ENCODE results near the gene NEURL2.
A peak's percentile ranks its signal among the peaks of the same experiment; 100 is the strongest.

Gene NEURL2

DNA sequence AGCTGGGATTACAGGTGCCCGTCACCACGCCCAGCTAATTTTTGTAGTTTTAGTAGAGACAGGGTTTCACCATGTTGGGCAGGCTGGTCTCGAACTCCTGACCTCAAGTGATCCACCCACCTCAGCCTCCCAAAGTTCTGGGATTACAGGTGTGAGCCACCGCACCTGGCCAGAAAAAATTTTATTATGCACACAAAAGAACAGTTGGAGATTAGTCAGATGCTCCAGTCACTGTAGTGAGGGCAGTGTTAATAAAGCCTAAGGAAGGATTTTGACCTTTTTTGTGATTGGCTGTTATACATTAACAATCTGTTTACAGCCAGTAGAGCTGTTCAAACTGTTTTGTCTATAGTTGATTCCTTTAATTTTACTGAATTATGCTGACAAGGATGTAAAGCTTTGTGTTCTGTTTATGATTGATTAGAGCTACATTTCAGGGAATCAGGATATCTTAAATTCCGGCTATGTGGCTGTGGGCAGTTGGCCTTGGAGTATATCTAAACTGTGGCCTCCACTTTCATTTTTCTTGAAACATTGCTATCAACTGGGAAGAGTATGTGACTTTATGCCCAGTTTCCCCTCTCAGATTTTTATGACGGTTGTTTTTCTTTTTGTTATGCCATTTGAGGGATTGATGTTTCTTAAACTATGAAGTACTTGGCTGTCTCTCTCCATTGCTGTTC, 23.7 kb downstream of the NEURL2 start:
- FAIRE-seq = no peak

DNA sequence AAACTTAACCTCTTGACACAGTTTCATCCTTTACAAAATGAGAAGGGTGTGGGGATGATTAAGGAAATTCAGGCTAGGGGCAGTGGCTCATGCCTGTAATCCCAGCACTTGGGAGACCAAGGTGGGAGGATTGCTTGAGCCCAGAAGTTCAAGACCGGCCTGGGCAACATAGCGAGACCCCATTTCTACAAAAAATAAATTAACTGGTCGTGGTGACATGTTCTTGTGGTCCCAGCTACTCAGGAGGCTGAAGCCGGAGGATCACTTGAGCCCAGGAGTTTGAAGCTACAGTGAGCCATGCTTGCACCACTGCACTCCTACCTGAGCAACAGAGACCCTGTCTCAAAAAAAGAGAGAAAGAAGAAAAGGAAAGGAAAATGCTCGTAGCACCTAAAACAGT, 24.6 kb downstream of the NEURL2 start:
- no peak for FAIRE-seq

DNA sequence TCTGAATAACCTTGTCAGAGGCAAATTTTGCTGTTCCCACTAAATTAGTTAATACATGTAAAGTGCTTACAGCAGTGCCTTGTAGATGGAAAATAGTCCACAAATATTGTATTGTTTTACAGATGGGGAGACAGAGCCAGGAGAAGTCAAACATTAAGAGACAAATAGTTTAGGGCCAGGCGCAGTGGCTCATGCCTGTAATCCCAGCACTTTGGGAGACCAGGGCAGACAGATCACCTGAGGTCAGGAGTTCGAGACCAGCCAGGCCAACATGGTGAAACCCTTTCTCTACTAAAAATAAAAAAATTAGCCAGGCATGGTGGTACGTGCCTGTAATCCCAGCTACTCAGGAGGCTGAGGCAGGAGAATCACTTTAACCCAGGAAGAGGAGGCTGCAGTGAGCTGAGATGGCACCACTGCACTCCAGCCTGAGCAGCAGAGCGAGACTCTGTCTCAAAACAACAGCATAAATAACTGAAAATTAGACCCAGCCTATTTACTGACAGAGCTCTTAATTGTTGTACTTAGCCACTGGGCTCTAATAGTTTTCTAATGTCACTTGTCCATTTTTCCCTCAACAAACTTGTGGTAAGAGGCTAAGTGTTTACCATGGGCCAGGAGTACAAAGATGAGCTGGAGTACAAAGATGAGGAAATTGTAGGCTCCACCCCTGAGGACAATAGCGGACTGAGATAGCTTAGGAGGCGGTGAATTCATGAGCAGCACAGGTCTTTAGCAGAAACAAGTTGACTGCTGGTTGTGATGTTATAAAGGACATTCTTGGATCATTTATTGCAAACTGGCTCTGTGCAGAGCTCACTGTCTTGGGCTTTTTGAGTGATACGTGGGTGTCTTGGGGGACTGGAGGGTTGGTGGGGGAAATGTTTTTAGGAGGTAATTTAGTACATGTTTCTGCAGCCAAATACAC, 27.2 kb downstream of the NEURL2 start:
- no peak for FAIRE-seq

DNA sequence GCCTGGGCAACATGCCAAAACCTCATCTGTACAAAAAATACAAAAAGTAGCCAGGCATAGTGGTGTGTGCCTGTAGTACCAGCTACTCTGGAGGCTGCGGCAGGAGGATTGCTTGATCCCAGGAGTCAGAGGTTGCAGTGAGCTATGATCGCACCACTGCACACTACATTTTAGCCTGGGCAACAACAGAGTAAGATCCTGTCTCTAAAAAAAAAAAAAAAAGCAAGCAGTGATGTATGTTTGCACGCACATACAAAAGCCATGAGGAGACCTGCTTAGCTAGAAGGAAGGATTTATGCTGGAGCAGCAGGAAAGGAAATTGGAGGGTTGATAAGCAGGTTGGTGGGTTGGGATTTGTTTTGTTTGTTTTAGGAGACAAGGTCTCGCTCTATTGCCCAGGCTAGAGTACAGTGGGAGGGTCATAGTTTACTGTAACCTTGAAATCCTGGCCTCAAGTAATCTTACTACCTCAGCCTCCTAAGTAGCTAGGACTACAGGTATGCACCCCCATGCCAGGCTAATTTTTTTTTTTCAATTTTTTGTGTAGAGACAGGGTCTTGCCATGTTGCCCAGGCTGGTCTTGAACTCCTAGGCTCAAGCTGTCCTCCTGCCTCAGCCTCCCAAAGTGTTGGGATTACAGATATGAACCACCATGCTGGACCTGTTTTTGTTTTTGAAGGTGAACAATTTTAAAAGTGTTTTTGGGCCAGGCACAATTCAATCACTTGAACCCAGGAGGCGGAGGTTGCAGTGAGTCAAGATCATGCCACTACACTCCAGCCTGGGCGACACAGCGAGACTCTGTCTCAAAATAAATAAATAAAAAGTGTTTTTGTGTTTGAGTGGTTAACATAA, 29.6 kb downstream of the NEURL2 start:
- FAIRE-seq = no peak

DNA sequence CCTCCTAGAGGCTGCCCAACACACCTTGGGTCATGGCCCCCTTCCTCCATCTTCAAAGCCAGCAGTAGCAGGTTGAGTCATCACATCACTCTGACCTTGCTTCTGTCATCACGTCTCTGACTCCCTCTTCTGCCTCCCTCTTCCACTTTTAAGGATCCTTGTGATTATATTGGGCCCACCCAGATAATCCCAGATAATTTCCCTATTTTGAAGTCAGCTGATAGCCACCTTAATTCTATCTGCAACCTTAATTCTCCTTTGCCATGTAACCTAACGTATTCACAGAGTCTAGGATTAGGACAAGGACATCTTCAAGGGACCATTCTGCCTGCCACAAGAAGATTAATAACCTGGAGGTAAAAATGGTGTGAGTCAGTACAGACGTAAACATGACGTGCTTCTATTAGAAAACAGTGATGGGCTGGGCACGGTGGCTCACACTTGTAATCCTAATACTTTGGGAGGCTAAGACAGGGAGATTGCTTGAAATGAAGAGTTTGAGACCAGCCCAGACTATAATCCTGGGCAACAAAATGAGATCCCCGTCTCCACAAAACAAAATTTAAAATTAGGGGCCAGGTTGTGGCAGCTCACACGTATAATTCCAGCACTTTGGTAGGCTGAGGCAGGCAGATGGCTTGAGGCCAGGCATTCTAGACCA, 30.3 kb downstream of the NEURL2 start:
- no peak for FAIRE-seq

GRCh38 chr20:45859916-45860315, 31.1 kb downstream of the NEURL2 start:
- FAIRE-seq = no peak

- FAIRE-seq = no peak
Measured at GRCh38 chr20:45857882-45858216, 33.2 kb downstream of the NEURL2 start.

DNA sequence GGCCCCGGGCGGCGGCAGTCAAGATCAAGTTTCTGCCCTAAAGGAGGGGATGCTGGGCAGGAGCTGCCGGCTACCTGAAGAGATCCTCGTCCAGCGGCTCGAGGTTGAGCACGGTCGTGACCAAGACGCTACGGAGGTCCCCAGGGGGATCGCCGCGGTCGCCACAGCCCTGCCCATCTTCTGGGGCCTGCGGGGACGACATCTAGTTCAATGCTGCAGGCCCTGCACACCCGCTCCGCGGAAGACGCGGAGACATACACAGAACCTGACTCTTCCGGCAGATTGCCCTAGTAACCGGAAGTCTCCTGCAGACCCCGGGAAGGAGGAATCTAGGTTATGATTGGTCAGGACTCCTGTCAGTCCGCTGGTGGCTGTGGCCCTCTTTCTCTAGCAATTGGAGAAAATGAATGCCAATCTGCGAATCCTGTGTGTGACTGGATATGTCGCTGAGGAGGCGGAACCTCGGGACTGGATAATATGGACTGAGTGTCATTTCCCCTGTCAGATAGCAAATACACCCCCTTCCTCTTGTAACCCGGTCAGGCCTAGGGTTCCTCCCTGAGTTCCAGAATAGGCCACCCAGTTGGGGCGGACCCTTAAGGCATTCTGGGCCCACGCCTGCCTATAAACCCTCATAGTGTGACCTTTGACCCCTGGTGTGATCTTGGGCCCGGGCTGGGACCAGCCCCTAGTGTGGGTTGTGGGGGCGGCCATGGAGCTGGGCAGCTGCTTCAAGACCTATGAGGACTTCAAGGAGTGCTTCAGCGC, 33.7 kb downstream of the NEURL2 start, which contains the start of the genes ACOT8 and ZSWIM3:
Gene ACOT8 (minus strand): TSS at position 279 of the 768 bp plus-strand sequence. CDS start 77 bp downstream, at position 202.
Gene ZSWIM3 (plus strand): TSS at position 501 of the 768 bp plus-strand sequence. CDS start 212 bp downstream, at position 713.
- peak; percentile 89 for FAIRE-seq

DNA sequence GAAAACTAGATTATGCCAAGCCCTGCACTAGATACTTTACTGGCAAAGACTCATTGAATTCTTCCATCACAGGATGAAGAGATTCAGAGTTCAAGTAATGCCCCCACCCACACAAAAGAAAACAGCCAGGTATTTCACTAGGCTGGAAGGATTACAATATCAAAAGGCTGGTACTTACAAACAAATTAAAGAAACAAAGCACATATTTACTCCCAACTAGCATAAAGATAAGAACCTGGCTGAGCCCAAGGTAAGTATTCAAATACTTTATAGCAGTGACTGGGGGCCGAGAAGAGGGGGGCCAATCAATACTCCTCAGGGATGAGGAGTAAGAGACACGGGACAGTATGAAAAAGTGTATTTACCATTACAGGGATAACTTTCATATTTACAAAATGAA, 37.5 kb downstream of the NEURL2 start:
- no peak for FAIRE-seq

- no peak for FAIRE-seq
Measured at GRCh38 chr20:45852326-45852725, 38.7 kb downstream of the NEURL2 start.

GRCh38 chr20:45851501-45851900, 39.5 kb downstream of the NEURL2 start:
- no peak for FAIRE-seq

DNA sequence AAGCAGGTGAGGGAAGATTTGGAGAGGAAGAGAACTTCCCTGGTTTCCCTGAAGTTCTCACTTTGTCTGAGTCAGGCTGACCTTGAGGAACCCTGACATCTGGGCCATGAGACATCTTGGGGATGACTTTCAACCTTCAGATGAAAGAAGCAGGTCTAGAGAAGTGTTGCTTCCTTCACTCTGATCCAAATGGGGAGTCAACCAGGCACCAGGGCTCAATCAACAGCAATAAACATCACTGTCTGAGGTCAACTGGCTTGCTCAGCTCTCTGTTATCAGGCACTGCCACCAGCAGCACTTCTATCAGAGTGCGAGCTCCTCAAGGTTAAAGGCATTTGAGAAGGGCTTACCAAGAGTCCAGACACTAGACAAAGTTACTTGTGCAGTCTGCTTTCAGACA, 40.1 kb downstream of the NEURL2 start:
- no peak for FAIRE-seq

DNA sequence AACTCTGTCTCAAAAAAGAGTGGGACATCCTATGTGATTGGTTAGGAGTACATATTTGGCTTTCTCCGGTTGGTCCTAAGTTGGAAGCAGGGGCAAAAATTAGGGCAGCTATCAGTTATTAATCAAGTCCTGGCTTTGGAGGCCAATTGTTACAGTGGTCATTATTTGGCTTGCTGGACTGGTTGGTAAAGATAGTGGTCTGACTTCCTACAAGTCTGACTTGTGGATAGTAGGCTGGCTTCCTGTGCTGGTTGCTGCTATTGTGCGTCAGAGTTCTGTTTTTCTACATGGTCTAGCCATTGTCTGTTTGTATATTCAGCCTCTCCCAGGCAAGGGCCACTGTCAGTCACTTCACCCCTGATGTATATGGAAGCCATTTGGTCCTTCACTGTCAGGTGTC, 40.8 kb downstream of the NEURL2 start:
- FAIRE-seq = no peak

DNA sequence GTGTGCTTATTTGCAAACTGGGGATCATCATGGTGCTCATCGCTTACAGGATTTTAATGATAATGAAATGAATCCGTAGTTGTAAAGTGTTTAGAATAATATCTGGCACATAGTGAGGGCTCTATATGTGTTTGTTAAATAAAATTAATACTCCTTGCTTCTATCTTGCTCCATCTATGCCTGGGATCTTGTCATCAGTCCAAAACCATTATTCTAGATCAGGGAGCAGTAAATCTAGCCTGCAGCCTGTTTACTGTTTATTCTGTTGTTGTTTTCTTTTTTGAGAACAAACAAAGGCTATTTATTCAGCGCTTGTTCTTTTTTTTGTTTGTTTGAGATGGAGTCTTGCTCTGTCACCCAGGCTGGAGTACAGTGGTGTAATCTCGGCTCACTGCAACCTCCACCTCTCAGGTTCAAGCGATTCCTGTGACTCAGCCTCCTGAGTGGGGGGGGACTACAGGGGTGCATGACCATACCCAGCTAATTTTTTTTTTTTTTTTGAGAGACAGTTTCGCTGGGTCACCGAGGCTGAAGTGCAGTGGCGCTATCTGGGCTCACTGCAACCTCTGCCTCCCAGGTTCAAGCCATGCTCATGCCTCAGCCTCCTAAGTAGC, 41.9 kb downstream of the NEURL2 start:
- no peak for FAIRE-seq

DNA sequence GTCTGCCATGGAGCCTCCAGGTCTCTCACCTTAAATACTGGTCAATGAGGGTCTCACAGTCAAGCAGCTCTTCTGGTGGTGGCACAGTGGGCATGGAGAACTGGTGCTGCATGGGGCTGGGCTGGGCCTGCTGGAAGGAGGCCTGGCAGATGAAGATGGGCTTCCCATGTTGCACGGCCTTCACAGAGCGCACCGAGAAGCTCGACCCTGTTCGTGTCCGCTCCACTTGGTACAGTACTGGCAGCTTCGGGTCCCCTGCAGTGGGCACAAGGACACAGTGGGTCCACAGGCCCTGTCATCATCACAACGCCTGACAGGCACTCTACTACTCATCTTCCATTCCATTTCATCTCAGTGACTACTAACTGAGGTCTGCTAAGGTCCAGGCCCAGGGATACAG, 42.6 kb downstream of the NEURL2 start:
- FAIRE-seq = no peak

GRCh38 chr20:45845452-45845851, 45.6 kb downstream of the NEURL2 start:
- FAIRE-seq = no peak

DNA sequence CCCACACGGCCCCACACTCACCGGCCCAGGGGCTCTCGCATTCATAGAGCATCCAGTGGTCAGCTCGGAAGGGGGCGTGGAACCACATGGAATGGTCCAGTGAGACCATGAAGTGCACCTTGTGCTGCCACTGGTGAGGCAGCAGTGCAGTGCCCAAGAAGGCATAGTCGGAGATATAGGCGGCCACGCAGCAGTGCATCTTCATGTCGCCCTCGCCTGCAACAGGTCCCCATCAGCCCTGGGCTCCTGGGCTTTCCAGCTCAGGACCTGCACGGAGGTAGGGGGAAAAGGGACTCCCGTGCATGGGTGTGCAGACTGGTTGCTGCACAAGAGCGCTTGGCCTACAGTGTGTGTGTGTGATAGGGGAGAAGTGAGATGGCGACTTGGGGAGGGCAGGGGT, 47.5 kb downstream of the NEURL2 start:
- no peak for FAIRE-seq

DNA sequence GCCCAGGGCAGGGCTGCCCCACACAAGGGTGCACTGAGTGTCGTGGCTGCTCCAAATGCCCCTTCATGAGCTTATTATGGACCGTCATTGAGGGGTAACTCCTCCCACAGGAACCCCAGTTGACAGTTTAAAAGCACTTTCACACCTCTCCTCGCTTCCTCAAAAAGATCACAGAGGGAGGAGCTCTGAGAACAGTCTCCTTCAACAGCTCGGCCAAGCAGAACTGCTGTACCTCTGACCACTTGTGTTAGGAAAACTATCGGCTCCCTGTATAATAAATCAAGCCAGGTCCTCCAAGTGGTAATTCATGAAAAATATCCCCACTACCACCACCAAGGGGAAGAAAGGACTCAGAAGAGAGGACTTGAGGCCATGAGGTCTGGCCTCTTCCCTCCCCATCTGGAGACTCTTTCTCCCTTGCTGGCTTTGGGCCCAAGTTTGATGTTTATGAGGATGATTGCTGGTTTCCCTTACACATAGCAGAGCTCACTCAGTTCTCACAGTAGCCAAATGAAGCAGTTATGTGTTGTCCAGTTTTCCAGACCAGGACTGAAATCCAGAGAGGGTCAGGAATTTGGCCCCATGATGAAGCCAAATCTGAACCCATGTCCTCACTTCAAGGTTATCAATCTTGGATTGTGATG, 48.7 kb downstream of the NEURL2 start:
- no peak for FAIRE-seq

DNA sequence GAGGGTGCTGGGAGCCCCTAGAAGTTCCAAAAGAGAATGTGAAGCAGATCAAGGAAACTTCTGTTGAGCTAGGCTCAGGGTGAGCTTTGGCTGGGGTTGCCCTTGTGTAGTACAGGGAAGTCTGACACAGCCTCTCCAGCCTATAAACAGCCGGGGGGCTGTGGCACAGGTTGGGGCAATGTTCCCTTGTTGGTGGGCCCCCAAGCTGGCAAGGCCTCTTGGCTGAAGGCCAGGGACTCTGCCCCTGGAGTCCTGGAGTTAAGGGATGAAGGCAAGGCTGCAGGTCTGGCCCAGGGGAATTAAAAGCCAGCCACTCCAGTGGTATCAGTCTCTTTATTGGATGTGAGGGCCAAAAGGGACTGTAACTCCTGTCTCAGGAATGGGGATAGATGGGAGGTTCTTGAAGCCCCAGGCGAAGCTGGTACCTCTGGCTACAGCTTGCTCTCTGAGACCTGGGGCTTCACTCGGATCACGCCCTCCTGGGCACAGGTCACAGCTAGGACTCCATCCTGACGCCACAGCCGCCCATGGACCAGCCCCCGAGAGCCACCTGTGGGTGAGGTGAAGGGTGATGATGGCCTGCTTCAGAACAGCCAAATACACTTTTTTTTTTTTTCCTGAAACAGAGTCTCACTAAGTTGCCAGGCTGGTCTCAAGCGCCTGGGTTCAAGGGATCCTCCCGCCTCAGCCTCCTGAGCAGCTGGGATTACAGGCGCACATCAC, 49.4 kb downstream of the NEURL2 start:
- FAIRE-seq = no peak

GRCh38 chr20:45840700-45841198, 50.3 kb downstream of the NEURL2 start:
- FAIRE-seq = no peak

All from G401.6 (cell line).